Prostate gland (tissue), 2 donors: ENCODE measurements around the gene MRPL11. TPM values are rescaled to one million over a fixed set of nuclear protein-coding genes. Genes with fewer than 3 reads are reported as not detected.

Source experiments
- DNase-seq: peaks from one replicate; pipeline ENCODE4 v3.0.0-alpha.2; 2019; ENCODE audit warnings: low spot score
- H3K27ac ChIP-seq, 2 donors: fragments of 200-600 bp; sonication (generic); 2 replicates each; pipeline ENCODE4 v1.5.1; 2017 to 2019
- H3K27me3 ChIP-seq: fragments of 200-600 bp; sonication (generic); replicated peaks from 2 replicates; pipeline ENCODE4 v1.5.1; 2019; ENCODE audit not compliant: insufficient read depth
- H3K36me3 ChIP-seq, 2 donors: fragments of 200-600 bp; sonication (generic); 1 replicate in 1 of 2; 2 replicates in 1 of 2; pipeline versions ENCODE4 v1.5.1 to v1.8.1; 2017 to 2019
- H3K4me1 ChIP-seq: fragments of 200-600 bp; sonication (generic); replicated peaks from 2 replicates; pipeline ENCODE4 v1.5.1; 2019
- H3K4me3 ChIP-seq, 2 donors: fragments of 200-600 bp; sonication (generic); 2 replicates each; pipeline ENCODE4 v1.5.1; 2017 to 2019
- H3K9me3 ChIP-seq: fragments of 200-600 bp; sonication (generic); 2 replicates; pipeline ENCODE4 v1.5.1; 2017
- POLR2A ChIP-seq: fragments of 450-650 bp; IDR thresholded peaks from one replicate; pipeline ENCODE4 v1.6.1; 2016; ENCODE audit warnings: antibody characterized with exemption, mild to moderate bottlenecking
- POLR2AphosphoS5 ChIP-seq: sonication (generic); formaldehyde crosslinking; IDR thresholded peaks from one replicate; pipeline ENCODE4 v1.6.1; 2017; ENCODE audit warnings: antibody characterized with exemption
- WGBS: methylation state at CpG from one replicate; pipeline ENCODE4 v1.1.5; 2018; 5-methylcytosine and 5-hydroxymethylcytosine counted together
- intact Hi-C: fragments of 100-400 bp; cut with DNase I; formaldehyde crosslinking; loops from one replicate; pipeline ENCODE4 v1.14.2; 2022
- total RNA-seq, 2 donors: library from RNA; depleted of rRNA; stranded (reverse); fragments of >200 nt; gene quantifications; one replicate each; pipeline ENCODE4 v1.1.0, GENCODE V29; 2016
- TF ChIP-seq, protein P1 (sequence below), 4 experiments: fragments of 200-600 bp in 2 of 4; fragments of 450-650 bp in 2 of 4; sonication (generic) in 2 of 4; IDR thresholded peaks; 1 replicate in 3 of 4; 2 replicates in 1 of 4; pipeline ENCODE4 v1.5.1; 2016 to 2019; ENCODE audit warnings: antibody characterized with exemption in 4 of 4, mild to moderate bottlenecking in 2 of 4, moderate library complexity in 2 of 4

MRPL11 gene
- total RNA-seq, 2 donors from 2014 or later = 44.2 to 51.2 TPM

DNA sequence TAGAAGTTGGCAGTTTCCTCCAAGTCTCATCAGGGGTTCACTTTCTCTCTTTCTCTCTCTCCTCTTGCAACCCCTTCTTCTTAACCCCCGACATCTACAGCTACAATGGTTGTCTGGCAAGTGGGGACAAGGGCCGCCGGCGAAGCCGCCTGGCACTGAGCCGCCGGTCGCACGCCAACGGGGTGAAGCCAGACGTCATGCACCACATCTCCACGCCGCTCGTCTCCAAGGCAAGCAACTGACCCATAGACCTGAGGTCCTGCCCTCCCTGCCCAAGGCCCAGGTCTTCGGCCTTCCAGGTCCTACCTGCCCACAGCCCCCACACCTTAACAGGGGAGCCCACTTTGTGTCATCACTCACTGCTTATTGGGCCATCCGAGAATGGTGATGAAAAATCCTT, 32.5 kb upstream of the MRPL11 start:
- DNase-seq = no peak
- intact Hi-C loops = no loop called here
- TF ChIP-seq POLR2AphosphoS5 = no peak
- no peak for TF ChIP-seq POLR2A
- TF ChIP-seq, protein P1, sequence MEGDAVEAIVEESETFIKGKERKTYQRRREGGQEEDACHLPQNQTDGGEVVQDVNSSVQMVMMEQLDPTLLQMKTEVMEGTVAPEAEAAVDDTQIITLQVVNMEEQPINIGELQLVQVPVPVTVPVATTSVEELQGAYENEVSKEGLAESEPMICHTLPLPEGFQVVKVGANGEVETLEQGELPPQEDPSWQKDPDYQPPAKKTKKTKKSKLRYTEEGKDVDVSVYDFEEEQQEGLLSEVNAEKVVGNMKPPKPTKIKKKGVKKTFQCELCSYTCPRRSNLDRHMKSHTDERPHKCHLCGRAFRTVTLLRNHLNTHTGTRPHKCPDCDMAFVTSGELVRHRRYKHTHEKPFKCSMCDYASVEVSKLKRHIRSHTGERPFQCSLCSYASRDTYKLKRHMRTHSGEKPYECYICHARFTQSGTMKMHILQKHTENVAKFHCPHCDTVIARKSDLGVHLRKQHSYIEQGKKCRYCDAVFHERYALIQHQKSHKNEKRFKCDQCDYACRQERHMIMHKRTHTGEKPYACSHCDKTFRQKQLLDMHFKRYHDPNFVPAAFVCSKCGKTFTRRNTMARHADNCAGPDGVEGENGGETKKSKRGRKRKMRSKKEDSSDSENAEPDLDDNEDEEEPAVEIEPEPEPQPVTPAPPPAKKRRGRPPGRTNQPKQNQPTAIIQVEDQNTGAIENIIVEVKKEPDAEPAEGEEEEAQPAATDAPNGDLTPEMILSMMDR (IDR thresholded peaks at IDR 0.05) = no peak
- WGBS = 90% methylated on average over 16 of the region's 16 CpGs
- no peak overlapping the region for H3K4me3 ChIP-seq
- H3K4me1 ChIP-seq = peaks cover 3% of the 10 kb centered on the region
- H3K9me3 ChIP-seq = no peaks in the 10 kb centered on the region
- no peaks in the 10 kb centered on the region for H3K36me3 ChIP-seq
- no peak overlapping the region for H3K27ac ChIP-seq
- no peaks in the 10 kb centered on the region for H3K27me3 ChIP-seq

GRCh38 chr11:66470015-66470414, 31.4 kb upstream of the MRPL11 start:
- H3K27me3 ChIP-seq = no peaks in the 10 kb centered on the region
- H3K4me1 ChIP-seq = peaks cover 3% of the 10 kb centered on the region
- no peak overlapping the region for H3K27ac ChIP-seq
- no peak for DNase-seq
- no peaks in the 10 kb centered on the region for H3K9me3 ChIP-seq
- H3K4me3 ChIP-seq = no peak overlapping the region
- 97% methylated on average over 3 of the region's 3 CpGs for WGBS
- no peaks in the 10 kb centered on the region for H3K36me3 ChIP-seq
- intact Hi-C loops = no loop called here
- TF ChIP-seq POLR2A (no peak), POLR2AphosphoS5 (no peak)
- TF ChIP-seq, protein P1 (IDR thresholded peaks at IDR 0.05) = no peak

DNA sequence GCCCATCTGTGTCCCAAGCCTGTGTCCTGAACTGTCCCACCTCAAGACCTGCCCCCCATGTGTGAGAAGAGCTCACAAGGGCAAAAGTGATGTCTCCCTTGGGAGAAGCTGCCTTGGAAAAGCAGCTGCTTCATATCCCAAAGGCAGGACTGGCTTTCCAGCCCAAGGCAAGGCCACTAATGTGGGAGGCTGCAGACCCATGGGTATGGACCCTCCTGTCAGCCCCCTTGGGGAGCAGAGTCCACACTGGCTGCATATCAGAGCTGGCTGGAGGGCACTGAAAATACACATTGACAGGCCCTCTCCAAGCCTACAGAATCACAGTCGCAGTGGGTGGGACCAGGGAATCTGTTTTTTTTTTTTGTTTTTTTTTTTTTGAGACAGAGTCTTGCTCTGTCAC, 30.8 kb upstream of the MRPL11 start:
- no peaks in the 10 kb centered on the region for H3K36me3 ChIP-seq
- no peak overlapping the region for H3K4me3 ChIP-seq
- WGBS = 79% methylated on average over 1 of the region's 1 CpG
- no peaks in the 10 kb centered on the region for H3K9me3 ChIP-seq
- DNase-seq = no peak
- no peak overlapping the region for H3K27ac ChIP-seq
- H3K4me1 ChIP-seq = peaks cover 3% of the 10 kb centered on the region
- TF ChIP-seq POLR2A = no peak
- no peak for TF ChIP-seq POLR2AphosphoS5
- TF ChIP-seq, protein P1 (IDR thresholded peaks at IDR 0.05) = no peak
- intact Hi-C loops = no loop called here
- H3K27me3 ChIP-seq = no peaks in the 10 kb centered on the region

- no peak overlapping the region for H3K27ac ChIP-seq
- no peak overlapping the region for H3K4me3 ChIP-seq
- no peaks in the 10 kb centered on the region for H3K36me3 ChIP-seq
- WGBS = 94% methylated on average over 6 of the region's 6 CpGs
- no peaks in the 10 kb centered on the region for H3K9me3 ChIP-seq
- H3K4me1 ChIP-seq = peaks cover 3% of the 10 kb centered on the region
- DNase-seq = no peak
- TF ChIP-seq, protein P1 (IDR thresholded peaks at IDR 0.05) = no peak
- TF ChIP-seq POLR2A = no peak
- no peaks in the 10 kb centered on the region for H3K27me3 ChIP-seq
- intact Hi-C loops = no loop called here
These were observed 30.0 kb upstream of the MRPL11 start for GRCh38 chr11:66468691-66469090.

DNA sequence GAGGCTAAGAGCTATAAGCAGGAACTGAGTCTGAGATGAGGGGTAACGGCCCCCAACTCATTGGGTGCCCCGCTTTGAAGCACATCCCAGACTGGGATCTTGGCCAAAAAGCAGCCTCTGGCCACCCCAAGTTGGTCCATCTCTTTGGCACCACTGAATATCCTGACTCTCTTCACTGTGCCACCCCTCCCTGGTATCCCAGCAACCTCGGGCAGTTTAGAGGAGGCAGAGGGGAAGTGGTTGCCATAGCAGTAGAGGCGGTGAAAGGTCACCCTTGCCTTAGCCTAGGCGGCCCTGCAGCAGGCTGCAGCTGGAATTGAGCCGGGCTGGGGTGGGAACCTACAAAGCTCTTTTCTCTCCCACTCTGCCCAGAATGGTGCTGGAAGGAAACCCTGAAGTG, 29.1 kb upstream of the MRPL11 start:
- TF ChIP-seq, protein P1 (IDR thresholded peaks at IDR 0.05) = no peak
- TF ChIP-seq POLR2A = no peak
- no peak for TF ChIP-seq POLR2AphosphoS5
- intact Hi-C loops = loop anchor here (2.0 kb wide), 1 partner anchor 13 kb away; the partner anchor contains the start of gene DPP3
- WGBS = 35% methylated on average over 6 of the region's 6 CpGs
- H3K36me3 ChIP-seq = no peaks in the 10 kb centered on the region
- H3K4me3 ChIP-seq = peak overlapping the region; percentile 71 to 72
- H3K4me1 ChIP-seq = peaks cover 3% of the 10 kb centered on the region
- no peaks in the 10 kb centered on the region for H3K9me3 ChIP-seq
- no peaks in the 10 kb centered on the region for H3K27me3 ChIP-seq
- peak overlapping the region in 1 of 2 donors; percentile 45 for H3K27ac ChIP-seq
- no peak for DNase-seq
